ENCODE data around the gene ATP8A2. TPM values are rescaled to one million over a fixed set of nuclear protein-coding genes. Genes with fewer than 3 reads are reported as not detected.

Gene ATP8A2
- total and polyA plus RNA-seq, 7 donors, result under 0.01 to 2.2 (median 1.2) TPM; not detected in 1

GRCh38 chr13:25733001-25733491, 361.3 kb downstream of the ATP8A2 start:
- Histone ChIP-seq H3K27ac (no peak overlapping the region), H3K4me3 (no peak overlapping the region), H3K9me3 (no peaks in the 10 kb centered on the region), H3K4me1 (no peaks in the 10 kb centered on the region), H3K27me3 (no peaks in the 10 kb centered on the region), H3K36me3 (no peaks in the 10 kb centered on the region)
- 81 to 89% methylated on average over 5 of the region's 5 CpGs for WGBS, 2 donors
- TF ChIP-seq EP300 (IDR thresholded peaks at IDR 0.05) (no peak), POLR2A (IDR thresholded peaks at IDR 0.05) (no peak), POLR2AphosphoS5 (IDR thresholded peaks at IDR 0.05) (no peak)
- TF ChIP-seq, protein P1, sequence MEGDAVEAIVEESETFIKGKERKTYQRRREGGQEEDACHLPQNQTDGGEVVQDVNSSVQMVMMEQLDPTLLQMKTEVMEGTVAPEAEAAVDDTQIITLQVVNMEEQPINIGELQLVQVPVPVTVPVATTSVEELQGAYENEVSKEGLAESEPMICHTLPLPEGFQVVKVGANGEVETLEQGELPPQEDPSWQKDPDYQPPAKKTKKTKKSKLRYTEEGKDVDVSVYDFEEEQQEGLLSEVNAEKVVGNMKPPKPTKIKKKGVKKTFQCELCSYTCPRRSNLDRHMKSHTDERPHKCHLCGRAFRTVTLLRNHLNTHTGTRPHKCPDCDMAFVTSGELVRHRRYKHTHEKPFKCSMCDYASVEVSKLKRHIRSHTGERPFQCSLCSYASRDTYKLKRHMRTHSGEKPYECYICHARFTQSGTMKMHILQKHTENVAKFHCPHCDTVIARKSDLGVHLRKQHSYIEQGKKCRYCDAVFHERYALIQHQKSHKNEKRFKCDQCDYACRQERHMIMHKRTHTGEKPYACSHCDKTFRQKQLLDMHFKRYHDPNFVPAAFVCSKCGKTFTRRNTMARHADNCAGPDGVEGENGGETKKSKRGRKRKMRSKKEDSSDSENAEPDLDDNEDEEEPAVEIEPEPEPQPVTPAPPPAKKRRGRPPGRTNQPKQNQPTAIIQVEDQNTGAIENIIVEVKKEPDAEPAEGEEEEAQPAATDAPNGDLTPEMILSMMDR (IDR thresholded peaks at IDR 0.05), result no peak
- intact Hi-C loops (cut with DNase I), result no loop called here
- DNase-seq, result no peak

DNA sequence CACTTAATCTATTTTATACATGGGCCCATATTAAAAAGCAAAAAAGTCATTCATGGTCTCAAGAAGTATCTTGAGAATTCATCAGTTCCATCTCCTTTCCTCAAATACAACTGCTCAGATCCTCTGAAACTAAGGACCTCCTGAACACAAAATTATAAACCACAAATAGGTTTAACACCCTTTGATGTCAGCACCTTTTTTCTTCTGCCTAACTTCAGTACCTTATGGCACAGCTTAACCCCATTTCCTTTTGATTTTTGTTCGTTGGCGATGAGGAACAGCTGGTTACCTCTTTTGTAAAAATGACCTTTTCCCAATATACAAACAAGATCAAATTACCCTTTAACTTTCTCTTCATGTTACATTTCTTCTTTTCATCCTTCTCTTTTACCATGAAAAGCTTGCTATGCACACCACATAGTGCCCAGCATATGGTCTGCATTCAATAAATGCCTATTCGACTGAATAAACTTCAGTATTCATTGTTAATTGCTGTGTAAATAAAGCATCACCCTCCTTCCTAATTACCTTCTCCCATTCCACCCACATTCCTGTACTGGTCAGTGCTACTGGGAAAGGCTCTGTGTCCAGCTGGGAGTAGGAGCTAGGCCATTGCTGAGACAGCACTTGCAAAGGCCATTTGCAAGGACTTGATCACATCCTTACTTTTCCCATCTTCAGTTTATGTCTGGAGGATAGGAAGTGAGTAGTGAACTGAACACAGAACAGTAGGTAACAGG, 362.1 kb downstream of the ATP8A2 start:
- H3K36me3 ChIP-seq, result no peaks in the 10 kb centered on the region
- WGBS, 2 donors, result 61 to 73% methylated on average over 3 of the region's 3 CpGs
- TF ChIP-seq, protein P1 (IDR thresholded peaks at IDR 0.05), result no peak
- TF ChIP-seq POLR2AphosphoS5 (IDR thresholded peaks at IDR 0.05), result no peak
- no peak for TF ChIP-seq EP300 (IDR thresholded peaks at IDR 0.05)
- no peak for TF ChIP-seq POLR2A (IDR thresholded peaks at IDR 0.05)
- no peaks in the 10 kb centered on the region for H3K27me3 ChIP-seq
- DNase-seq, result no peak
- H3K4me1 ChIP-seq, result no peaks in the 10 kb centered on the region
- intact Hi-C loops (cut with DNase I), result no loop called here
- no peak overlapping the region for H3K4me3 ChIP-seq
- H3K9me3 ChIP-seq, result no peaks in the 10 kb centered on the region
- no peak overlapping the region for H3K27ac ChIP-seq

GRCh38 chr13:25738342-25739196, 366.8 kb downstream of the ATP8A2 start:
- H3K27me3 ChIP-seq, result no peaks in the 10 kb centered on the region
- no peak for DNase-seq
- no peaks in the 10 kb centered on the region for H3K36me3 ChIP-seq
- intact Hi-C loops (cut with DNase I), result no loop called here
- no peaks in the 10 kb centered on the region for H3K4me1 ChIP-seq
- no peaks in the 10 kb centered on the region for H3K9me3 ChIP-seq
- H3K4me3 ChIP-seq, result no peak overlapping the region
- no peak overlapping the region for H3K27ac ChIP-seq
- 22 to 49% methylated on average over 4 of the region's 4 CpGs for WGBS, 2 donors
- no peak for TF ChIP-seq POLR2AphosphoS5 (IDR thresholded peaks at IDR 0.05)
- no peak for TF ChIP-seq EP300 (IDR thresholded peaks at IDR 0.05)
- TF ChIP-seq POLR2A (IDR thresholded peaks at IDR 0.05), result no peak
- TF ChIP-seq, protein P1 (IDR thresholded peaks at IDR 0.05), result no peak

DNA sequence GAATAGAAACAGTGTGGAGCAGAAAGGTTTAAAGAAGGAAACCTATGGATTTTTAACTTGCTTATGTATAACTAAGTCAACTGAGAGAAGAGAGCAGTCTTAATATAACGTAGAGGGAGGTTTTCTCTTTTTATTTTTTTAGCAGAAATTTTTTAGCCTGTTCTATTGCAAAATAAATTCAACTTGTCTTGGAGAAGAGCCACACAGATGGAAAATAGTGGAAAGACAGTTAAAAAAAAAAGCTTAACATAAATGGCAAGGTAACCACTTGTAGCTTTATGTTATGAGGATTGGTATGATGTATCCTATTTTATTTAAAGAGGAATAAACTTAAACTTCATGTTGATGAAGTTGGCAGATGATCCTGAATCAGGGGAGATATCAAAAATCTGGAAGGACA, 367.6 kb downstream of the ATP8A2 start:
- H3K36me3 ChIP-seq, result no peaks in the 10 kb centered on the region
- no peak overlapping the region for H3K4me3 ChIP-seq
- no peak for DNase-seq
- H3K4me1 ChIP-seq, result no peaks in the 10 kb centered on the region
- no peaks in the 10 kb centered on the region for H3K9me3 ChIP-seq
- TF ChIP-seq POLR2A (IDR thresholded peaks at IDR 0.05) (no peak), POLR2AphosphoS5 (IDR thresholded peaks at IDR 0.05) (no peak), EP300 (IDR thresholded peaks at IDR 0.05) (no peak)
- TF ChIP-seq, protein P1 (IDR thresholded peaks at IDR 0.05), result no peak
- intact Hi-C loops (cut with DNase I), result no loop called here
- no peak overlapping the region for H3K27ac ChIP-seq
- 65 to 75% methylated on average over 1 of the region's 1 CpG for WGBS, 2 donors
- no peaks in the 10 kb centered on the region for H3K27me3 ChIP-seq
